ENCODE measurements around the gene CDR2.
A peak's percentile ranks its signal among the peaks of the same experiment; 100 is the strongest.

The CDR2 gene

GRCh38 chr16:22323173-22323958 is 51.1 kb downstream of the CDR2 start:
- DNase-seq: no peak

- DNase-seq: no peak
Observed at GRCh38 chr16:22322741-22323140, 51.7 kb downstream of the CDR2 start.

GRCh38 chr16:22322021-22322471 is 52.4 kb downstream of the CDR2 start:
- DNase-seq: no peak

GRCh38 chr16:22321340-22322001 is 52.9 kb downstream of the CDR2 start:
- peak; percentile 70 for DNase-seq

- DNase-seq: no peak
Observed at GRCh38 chr16:22320572-22321339, 53.7 kb downstream of the CDR2 start.

- peak; percentile 68 for DNase-seq
Observed at GRCh38 chr16:22318690-22319358, 55.6 kb downstream of the CDR2 start.

- no peak for DNase-seq
Observed at GRCh38 chr16:22317625-22318024, 56.8 kb downstream of the CDR2 start.

- DNase-seq: no peak
Observed at GRCh38 chr16:22317001-22317530, 57.4 kb downstream of the CDR2 start.

GRCh38 chr16:22316411-22316811 is 58.0 kb downstream of the CDR2 start:
- DNase-seq: no peak

GRCh38 chr16:22315979-22316378 is 58.4 kb downstream of the CDR2 start:
- no peak for DNase-seq

- no peak for DNase-seq
Observed at GRCh38 chr16:22314661-22315626, 59.5 kb downstream of the CDR2 start.

GRCh38 chr16:22313876-22314470 is 60.4 kb downstream of the CDR2 start:
- no peak for DNase-seq

GRCh38 chr16:22312897-22313781 is 61.3 kb downstream of the CDR2 start:
- DNase-seq: no peak

- DNase-seq: no peak
Observed at GRCh38 chr16:22311520-22311919, 62.9 kb downstream of the CDR2 start.

- no peak for DNase-seq
Observed at GRCh38 chr16:22308824-22309520, 65.4 kb downstream of the CDR2 start.

- no peak for DNase-seq
Observed at GRCh38 chr16:22307838-22308237, 66.6 kb downstream of the CDR2 start.

- DNase-seq: no peak
Observed at GRCh38 chr16:22306788-22307187, 67.6 kb downstream of the CDR2 start.

GRCh38 chr16:22304411-22304810 is 70.0 kb downstream of the CDR2 start:
- DNase-seq: no peak

- no peak for DNase-seq
Observed at GRCh38 chr16:22302776-22303363, 71.5 kb downstream of the CDR2 start.
